IMR-90 (cell line): Measurements from ENCODE around the gene WNT6. TPM values are rescaled to one million over a fixed set of nuclear protein-coding genes. Genes with fewer than 3 reads are reported as not detected.

ENCODE experiments used
- ATAC-seq: fragments of 200-7000 bp; cut with Tn5 transposase; 2 replicates; pipeline ENCODE4 v1.9.1; 2020; ENCODE audit warnings: low read depth, mild to moderate bottlenecking, moderate library complexity
- BruUV-seq: library from RNA; stranded (reverse); fragments of 400-500 nt; replicated peaks from 2 replicates; lab custom pipeline; 2021; lab: Mats Ljungman, UMichigan
- CTCF ChIA-PET: fragments of 300-600 bp; formaldehyde crosslinking; extraction: SDS; loops from one replicate; lab custom pipeline; 2021; ENCODE audit warnings: antibody characterized with exemption; lab: Yijun Ruan, JAX
- POLR2A ChIA-PET: fragments of 300-600 bp; sonication (Branson Sonifier 250); formaldehyde crosslinking; loops from one replicate; lab custom pipeline; 2022; ENCODE audit warnings: antibody characterized with exemption; ENCODE audit not compliant: unreplicated experiment; lab: Charles Lee
- DNase-seq: peaks from one replicate; pipeline ENCODE4 v3.0.0; 2013
- H2AFZ ChIP-seq: replicated peaks from 2 replicates; pipeline ENCODE3; 2013; ENCODE audit warnings: low read length, mild to moderate bottlenecking; ENCODE audit not compliant: poor library complexity
- H2AK5ac ChIP-seq: 2 replicates; pipeline ENCODE4 v1.6.1; 2013; ENCODE audit warnings: low read depth, low read length, inconsistent platforms
- H2AK9ac ChIP-seq: replicated peaks from 2 replicates; pipeline ENCODE3; 2013; ENCODE audit warnings: mild to moderate bottlenecking, low read depth, low read length, moderate library complexity; ENCODE audit not compliant: poor library complexity
- H2BK120ac ChIP-seq: 2 replicates; pipeline ENCODE4 v1.6.1; 2013; ENCODE audit warnings: low read depth, low read length, inconsistent platforms
- H2BK15ac ChIP-seq: 3 replicates; pipeline ENCODE4 v1.6.1; 2013; ENCODE audit warnings: low read depth, low read length, inconsistent platforms
- H2BK20ac ChIP-seq: 2 replicates; pipeline ENCODE4 v1.6.1; 2013; ENCODE audit warnings: low read depth, mild to moderate bottlenecking, inconsistent platforms, low read length, moderate library complexity
- H2BK5ac ChIP-seq: 2 replicates; pipeline ENCODE4 v1.6.1; 2013; ENCODE audit warnings: mild to moderate bottlenecking, low read depth, low read length, inconsistent platforms; ENCODE audit not compliant: poor library complexity, severe bottlenecking
- H3K14ac ChIP-seq: replicated peaks from 2 replicates; pipeline ENCODE4 v1.6.1; 2013; ENCODE audit warnings: low read depth, low read length, inconsistent platforms
- H3K18ac ChIP-seq: 2 replicates; pipeline ENCODE4 v1.6.1; 2013; ENCODE audit warnings: low read depth, low read length, control low read depth
- H3K23ac ChIP-seq: 2 replicates; pipeline ENCODE4 v1.6.1; 2013; ENCODE audit warnings: low read depth, low read length, inconsistent platforms
- H3K27ac ChIP-seq: 2 replicates; pipeline ENCODE4 v1.5.1; 2013; ENCODE audit warnings: mild to moderate bottlenecking, control low read depth, low read length; ENCODE audit not compliant: insufficient read depth
- H3K27me3 ChIP-seq: 2 replicates; pipeline ENCODE4 v1.6.1; 2013; ENCODE audit warnings: low read length; ENCODE audit not compliant: control insufficient read depth, insufficient read depth
- H3K36me3 ChIP-seq: 2 replicates; pipeline ENCODE4 v1.6.1; 2013; ENCODE audit warnings: low read length, mixed read lengths; ENCODE audit not compliant: control insufficient read depth, insufficient read depth
- H3K4ac ChIP-seq: 2 replicates; pipeline ENCODE4 v1.6.1; 2013; ENCODE audit warnings: low read depth, low read length, inconsistent platforms
- H3K4me1 ChIP-seq: 2 replicates; pipeline ENCODE4 v1.6.1; 2013; ENCODE audit warnings: low read length, mixed read lengths; ENCODE audit not compliant: control insufficient read depth, insufficient read depth
- H3K4me2 ChIP-seq: 2 replicates; pipeline ENCODE4 v1.6.1; 2013; ENCODE audit warnings: low read depth, mild to moderate bottlenecking, control low read depth, low read length, moderate library complexity
- H3K4me3 ChIP-seq: 2 replicates; pipeline ENCODE4 v1.5.1; 2013; ENCODE audit warnings: low read depth, mild to moderate bottlenecking, control low read depth, low read length, moderate library complexity; ENCODE audit not compliant: insufficient read depth
- H3K56ac ChIP-seq: 2 replicates; pipeline ENCODE4 v1.6.1; 2013; ENCODE audit warnings: low read length, inconsistent platforms; ENCODE audit not compliant: insufficient read depth; ENCODE audit errors: extremely low read depth
- H3K79me1 ChIP-seq, 2 experiments: 2 replicates each; pipeline ENCODE4 v1.6.1; 2013; ENCODE audit warnings: low read length in 2 of 2, inconsistent platforms in 1 of 2, low read depth in 1 of 2
- H3K9ac ChIP-seq: 2 replicates; pipeline ENCODE4 v1.6.1; 2013; ENCODE audit warnings: low read depth, low read length, control low read depth
- H3K9me1 ChIP-seq: 2 replicates; pipeline ENCODE4 v1.6.1; 2013; ENCODE audit warnings: low read length, inconsistent platforms; ENCODE audit not compliant: insufficient read depth
- H3K9me3 ChIP-seq: 2 replicates; pipeline ENCODE4 v1.6.1; 2013; ENCODE audit warnings: low read length; ENCODE audit not compliant: control insufficient read depth, insufficient read depth
- H4K20me1 ChIP-seq: 2 replicates; pipeline ENCODE4 v1.6.1; 2013; ENCODE audit warnings: low read length, inconsistent platforms; ENCODE audit not compliant: insufficient read depth
- H4K5ac ChIP-seq: 2 replicates; pipeline ENCODE4 v1.6.1; 2013; ENCODE audit warnings: mild to moderate bottlenecking, low read depth, low read length, control low read depth
- H4K8ac ChIP-seq, 2 experiments: 2 replicates each; pipeline ENCODE4 v1.6.1; 2013; ENCODE audit warnings: low read depth in 2 of 2, low read length in 2 of 2, control low read depth in 1 of 2, inconsistent platforms in 1 of 2
- H4K91ac ChIP-seq: 2 replicates; pipeline ENCODE4 v1.6.1; 2013; ENCODE audit warnings: low read depth, low read length, inconsistent platforms; ENCODE audit not compliant: insufficient read depth
- BHLHE40 ChIP-seq: fragments of 150-350 bp; IDR thresholded peaks from 2 replicates; pipeline ENCODE4 v1.6.1; 2016; ENCODE audit warnings: mild to moderate bottlenecking, low read depth, low read length
- CEBPB ChIP-seq: IDR thresholded peaks from 2 replicates; pipeline ENCODE4 v1.6.1; 2012; ENCODE audit warnings: low read depth, low read length, improper control_type of control experiment
- FOS ChIP-seq: fragments of 150-350 bp; IDR thresholded peaks from 2 replicates; pipeline ENCODE4 v1.6.1; 2016; ENCODE audit warnings: low read depth, low read length
- MAZ ChIP-seq: IDR thresholded peaks from 2 replicates; pipeline ENCODE4 v1.6.1; 2012; ENCODE audit warnings: low read depth, mild to moderate bottlenecking, low read length, improper control_type of control experiment, moderate library complexity, borderline replicate concordance
- MXI1 ChIP-seq: IDR thresholded peaks from 2 replicates; pipeline ENCODE4 v1.6.1; 2012; ENCODE audit warnings: low read depth, mild to moderate bottlenecking, low read length, moderate library complexity, borderline replicate concordance
- RAD21 ChIP-seq: IDR thresholded peaks from 2 replicates; pipeline ENCODE4 v1.6.1; 2012; ENCODE audit warnings: low read length, improper control_type of control experiment
- RFX5 ChIP-seq: IDR thresholded peaks from 2 replicates; pipeline ENCODE4 v1.8.0; 2012; ENCODE audit warnings: low read depth, mild to moderate bottlenecking, low read length, moderate library complexity
- WGBS, 2 experiments: methylation state at CpG; one replicate each; pipeline versions ENCODE4 v1.1.5 to v1.1.7; 2013; ENCODE audit warnings: missing lambda C conversion rate in 2 of 2; ENCODE audit not compliant: insufficient read length in 1 of 2; ENCODE audit errors: extremely low coverage in 2 of 2; 5-methylcytosine and 5-hydroxymethylcytosine counted together
- dilution Hi-C: fragments of 300-500 bp; cut with HindIII; formaldehyde crosslinking; loops from one replicate; pipeline ENCODE4 v1.14.3; 2018; ENCODE audit warnings: low sequenced_read_pairs; ENCODE audit not compliant: unreplicated experiment
- in situ Hi-C: fragments of 300-500 bp; cut with MboI; formaldehyde crosslinking; loops from 3 replicates; pipeline ENCODE4 v1.14.3; 2019; ENCODE audit warnings: low sequenced_read_pairs, inconsistent platforms, mixed read lengths
- intact Hi-C: fragments of 100-400 bp; cut with micrococcal nuclease; formaldehyde crosslinking; loops from 2 replicates; pipeline ENCODE4 v1.10.0; 2022
- polyA plus RNA-seq, 3 experiments: library from polyadenylated mRNA; depleted of rRNA; stranded (reverse); fragments of >200 nt; gene quantifications; 2 replicates each; pipeline ENCODE4 v1.2.3, GENCODE V29; 2012; ENCODE audit warnings: low replicate concordance in 1 of 3
- total RNA-seq: library from RNA; depleted of rRNA; stranded (reverse); fragments of >200 nt; gene quantifications from 2 replicates; pipeline ENCODE4 v1.2.3, GENCODE V29; 2012
- TF ChIP-seq, protein P1 (sequence below): conservative IDR thresholded peaks from 2 replicates; pipeline ENCODE4 v1.5.1; 2012; ENCODE audit warnings: mild to moderate bottlenecking, low read depth, low read length, improper control_type of control experiment
- TF ChIP-seq, protein P2 (sequence below): fragments of 150-350 bp; IDR thresholded peaks from 2 replicates; pipeline ENCODE4 v1.6.1; 2017; ENCODE audit warnings: mild to moderate bottlenecking, antibody characterized with exemption, low read length, low read depth
- TF ChIP-seq, protein P3 (sequence below): fragments of 150-350 bp; IDR thresholded peaks from 2 replicates; pipeline ENCODE4 v1.6.1; 2016; ENCODE audit warnings: low read depth, mild to moderate bottlenecking, low read length, moderate library complexity, borderline replicate concordance

The WNT6 gene
- total and polyA plus RNA-seq, 2 of the 4 experiments (the other 2 are of a cell fraction) = not detected

- Histone ChIP-seq H3K4me2 (no peak within 1 kb of the TSS), H3K4ac (no peak within 1 kb of the TSS), H3K4me1 (no peaks in the 10 kb centered on the region), H3K4me3 (no peak within 1 kb of the TSS), H3K79me1 (no peaks in the 10 kb centered on the region), H2AFZ (peak within 1 kb of the TSS; percentile 32), H3K36me3 (no peaks in the 10 kb centered on the region), H4K8ac (no peak within 1 kb of the TSS), H2BK15ac (no peak within 1 kb of the TSS), H2AK5ac (no peak within 1 kb of the TSS), H3K9ac (no peak within 1 kb of the TSS), H3K18ac (no peak within 1 kb of the TSS), H2AK9ac (no peak within 1 kb of the TSS), H3K14ac (no peak within 1 kb of the TSS), H2BK120ac (no peak within 1 kb of the TSS), H3K9me1 (no peaks in the 10 kb centered on the region; the same call in 1 of the 2 replicates), H4K5ac (no peak within 1 kb of the TSS), H3K9me3 (peaks cover 1% of the 10 kb centered on the region; the same call in 1 of the 2 replicates), H2BK5ac (no peak within 1 kb of the TSS), H3K27ac (no peak within 1 kb of the TSS), H3K27me3 (peaks cover 91% of the 10 kb centered on the region), H4K91ac (no peak within 1 kb of the TSS), H2BK20ac (no peak within 1 kb of the TSS), H4K20me1 (no peaks in the 10 kb centered on the region; the same call in 1 of the 2 replicates), H3K23ac (no peak within 1 kb of the TSS), H3K56ac (no peak within 1 kb of the TSS)
- in situ Hi-C loops = no loop called here
- intact Hi-C loops = no loop called here
- no peak for DNase-seq
- no peak for TF ChIP-seq RAD21
- TF ChIP-seq, protein P1, sequence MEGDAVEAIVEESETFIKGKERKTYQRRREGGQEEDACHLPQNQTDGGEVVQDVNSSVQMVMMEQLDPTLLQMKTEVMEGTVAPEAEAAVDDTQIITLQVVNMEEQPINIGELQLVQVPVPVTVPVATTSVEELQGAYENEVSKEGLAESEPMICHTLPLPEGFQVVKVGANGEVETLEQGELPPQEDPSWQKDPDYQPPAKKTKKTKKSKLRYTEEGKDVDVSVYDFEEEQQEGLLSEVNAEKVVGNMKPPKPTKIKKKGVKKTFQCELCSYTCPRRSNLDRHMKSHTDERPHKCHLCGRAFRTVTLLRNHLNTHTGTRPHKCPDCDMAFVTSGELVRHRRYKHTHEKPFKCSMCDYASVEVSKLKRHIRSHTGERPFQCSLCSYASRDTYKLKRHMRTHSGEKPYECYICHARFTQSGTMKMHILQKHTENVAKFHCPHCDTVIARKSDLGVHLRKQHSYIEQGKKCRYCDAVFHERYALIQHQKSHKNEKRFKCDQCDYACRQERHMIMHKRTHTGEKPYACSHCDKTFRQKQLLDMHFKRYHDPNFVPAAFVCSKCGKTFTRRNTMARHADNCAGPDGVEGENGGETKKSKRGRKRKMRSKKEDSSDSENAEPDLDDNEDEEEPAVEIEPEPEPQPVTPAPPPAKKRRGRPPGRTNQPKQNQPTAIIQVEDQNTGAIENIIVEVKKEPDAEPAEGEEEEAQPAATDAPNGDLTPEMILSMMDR = no peak
- TF ChIP-seq MXI1 = no peak
- no peak for TF ChIP-seq MAZ
- TF ChIP-seq, protein P2, sequence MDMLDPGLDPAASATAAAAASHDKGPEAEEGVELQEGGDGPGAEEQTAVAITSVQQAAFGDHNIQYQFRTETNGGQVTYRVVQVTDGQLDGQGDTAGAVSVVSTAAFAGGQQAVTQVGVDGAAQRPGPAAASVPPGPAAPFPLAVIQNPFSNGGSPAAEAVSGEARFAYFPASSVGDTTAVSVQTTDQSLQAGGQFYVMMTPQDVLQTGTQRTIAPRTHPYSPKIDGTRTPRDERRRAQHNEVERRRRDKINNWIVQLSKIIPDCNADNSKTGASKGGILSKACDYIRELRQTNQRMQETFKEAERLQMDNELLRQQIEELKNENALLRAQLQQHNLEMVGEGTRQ = no peak
- TF ChIP-seq RFX5 = no peak
- no peak for TF ChIP-seq BHLHE40
- no peak for TF ChIP-seq CEBPB
- TF ChIP-seq FOS = no peak
- TF ChIP-seq, protein P3, sequence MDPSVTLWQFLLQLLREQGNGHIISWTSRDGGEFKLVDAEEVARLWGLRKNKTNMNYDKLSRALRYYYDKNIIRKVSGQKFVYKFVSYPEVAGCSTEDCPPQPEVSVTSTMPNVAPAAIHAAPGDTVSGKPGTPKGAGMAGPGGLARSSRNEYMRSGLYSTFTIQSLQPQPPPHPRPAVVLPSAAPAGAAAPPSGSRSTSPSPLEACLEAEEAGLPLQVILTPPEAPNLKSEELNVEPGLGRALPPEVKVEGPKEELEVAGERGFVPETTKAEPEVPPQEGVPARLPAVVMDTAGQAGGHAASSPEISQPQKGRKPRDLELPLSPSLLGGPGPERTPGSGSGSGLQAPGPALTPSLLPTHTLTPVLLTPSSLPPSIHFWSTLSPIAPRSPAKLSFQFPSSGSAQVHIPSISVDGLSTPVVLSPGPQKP = no peak
- no peak for ATAC-seq
- BruUV-seq = no TSS peak
- CTCF ChIA-PET = interaction anchor here (1.4 to 1.5 kb wide), 2 partner anchors 18 kb away, joined by 4 to 5 read pairs; no protein-coding TSS in a partner anchor
- dilution Hi-C loops = no loop called here
- POLR2A ChIA-PET = no interaction called here
- WGBS, 2 experiments = 5% methylated on average over 4 of the region's 58 CpGs; no CpG with 5 or more reads in 1 of the 2 experiments
Observed at GRCh38 chr2:218880102-218880858, 20.7 kb downstream of the WNT6 start, which contains the start of gene WNT10A. Gene WNT10A, plus strand, starts transcription at chr2:218880852. Its CDS starts 144 bp downstream, at chr2:218880996.
